ENCODE results near the gene LXN. TPM values are rescaled to one million over a fixed set of nuclear protein-coding genes. Genes with fewer than 3 reads are reported as not detected.

The LXN gene
- total RNA-seq, 3 donors from 2014 or later (not counting 1 experiment from before 2014, with no cell fraction given), result 2.2 to 3.9 (median 3.5) TPM

GRCh38 chr3:158666416-158666815 lies 6.0 kb downstream of the LXN start:
- H3K27ac Mint-ChIP-seq, result no peak overlapping the region
- Histone ChIP-seq H3K27me3 (ENCODE audit: control insufficient read depth, insufficient read depth, low read length) (no peaks in the 10 kb centered on the region), H3K4me3 (ENCODE audit: low read length) (no peak overlapping the region), H3K9me3 (ENCODE audit: control insufficient read depth, insufficient read depth, low read length) (no peaks in the 10 kb centered on the region), H3K36me3 (ENCODE audit: control insufficient read depth, insufficient read depth, low read length) (peaks cover 75% of the 10 kb centered on the region), H3K4me1 (ENCODE audit: control insufficient read depth, insufficient read depth, low read length) (no peaks in the 10 kb centered on the region), H3K27ac (ENCODE audit: low read length) (no peak overlapping the region)
- H3K4me1 Mint-ChIP-seq, result peaks cover 6 to 11% of the 10 kb centered on the region in 2 donors
- 94% methylated on average over 2 of the region's 3 CpGs for WGBS (ENCODE audit: insufficient coverage)
- intact Hi-C loops (cut with micrococcal nuclease), result no loop called here
- no peak overlapping the region for H3K4me3 Mint-ChIP-seq
- H3K9me3 Mint-ChIP-seq, result no peaks in the 10 kb centered on the region
- TF ChIP-seq CTCF (IDR thresholded peaks at IDR 0.05), result no peak
- DNase-seq (no peak), ATAC-seq (no peak)
- peaks cover 16% of the 10 kb centered on the region for H3K36me3 Mint-ChIP-seq
- no peaks in the 10 kb centered on the region for H3K27me3 Mint-ChIP-seq (ENCODE audit: low read depth in 2 of 2)

- ATAC-seq, result no peak
- Histone ChIP-seq H3K27ac (ENCODE audit: low read length) (no peak overlapping the region), H3K36me3 (ENCODE audit: control insufficient read depth, insufficient read depth, low read length) (peaks cover 84% of the 10 kb centered on the region), H3K9me3 (ENCODE audit: control insufficient read depth, insufficient read depth, low read length) (no peaks in the 10 kb centered on the region), H3K4me3 (ENCODE audit: low read length) (no peak overlapping the region), H3K27me3 (ENCODE audit: control insufficient read depth, insufficient read depth, low read length) (no peaks in the 10 kb centered on the region), H3K4me1 (ENCODE audit: control insufficient read depth, insufficient read depth, low read length) (no peaks in the 10 kb centered on the region)
- no peak for DNase-seq
- Mint-ChIP-seq H3K27ac (no peak overlapping the region), H3K27me3 (ENCODE audit: low read depth in 2 of 2) (no peaks in the 10 kb centered on the region), H3K36me3 (peaks cover 12% of the 10 kb centered on the region), H3K4me1 (peaks cover 0 to 10% of the 10 kb centered on the region in 2 donors), H3K9me3 (no peaks in the 10 kb centered on the region), H3K4me3 (no peak overlapping the region)
- intact Hi-C loops (cut with micrococcal nuclease), result no loop called here
- WGBS (ENCODE audit: insufficient coverage), result 100% methylated on average over 1 of the region's 1 CpG
- no peak for TF ChIP-seq CTCF (IDR thresholded peaks at IDR 0.05)
These were observed 8.6 kb downstream of the LXN start for GRCh38 chr3:158663832-158664231.

- no peak overlapping the region for H3K27ac Mint-ChIP-seq
- H3K27me3 ChIP-seq (ENCODE audit: control insufficient read depth, insufficient read depth, low read length), result no peaks in the 10 kb centered on the region
- no CpG with 5 or more reads among the region's 1 CpG for WGBS (ENCODE audit: insufficient coverage)
- no peaks in the 10 kb centered on the region for H3K9me3 ChIP-seq (ENCODE audit: control insufficient read depth, insufficient read depth, low read length)
- H3K27me3 Mint-ChIP-seq (ENCODE audit: low read depth in 2 of 2), result no peaks in the 10 kb centered on the region
- no peaks in the 10 kb centered on the region for H3K9me3 Mint-ChIP-seq
- H3K27ac ChIP-seq (ENCODE audit: low read length), result no peak overlapping the region
- no peaks in the 10 kb centered on the region for H3K4me1 ChIP-seq (ENCODE audit: control insufficient read depth, insufficient read depth, low read length)
- no peak for TF ChIP-seq CTCF (IDR thresholded peaks at IDR 0.05)
- ATAC-seq (no peak), DNase-seq (no peak)
- H3K4me3 Mint-ChIP-seq, result no peak overlapping the region
- peaks cover 81% of the 10 kb centered on the region for H3K36me3 ChIP-seq (ENCODE audit: control insufficient read depth, insufficient read depth, low read length)
- H3K4me3 ChIP-seq (ENCODE audit: low read length), result no peak overlapping the region
- intact Hi-C loops (cut with micrococcal nuclease), result no loop called here
- peaks cover 0 to 10% of the 10 kb centered on the region in 2 donors for H3K4me1 Mint-ChIP-seq
- peaks cover 7% of the 10 kb centered on the region for H3K36me3 Mint-ChIP-seq
These were observed 9.2 kb downstream of the LXN start for GRCh38 chr3:158663246-158663645.

- peaks cover 7% of the 10 kb centered on the region for H3K36me3 Mint-ChIP-seq
These were observed 11.7 kb downstream of the LXN start for GRCh38 chr3:158660711-158661110.

More at GRCh38 chr3:158660711-158661110, 11.7 kb downstream of the LXN start:
- H3K36me3 ChIP-seq (ENCODE audit: control insufficient read depth, insufficient read depth, low read length), result peaks cover 66% of the 10 kb centered on the region
- H3K4me1 ChIP-seq (ENCODE audit: control insufficient read depth, insufficient read depth, low read length), result no peaks in the 10 kb centered on the region
- no peaks in the 10 kb centered on the region for H3K27me3 ChIP-seq (ENCODE audit: control insufficient read depth, insufficient read depth, low read length)
- H3K4me3 ChIP-seq (ENCODE audit: low read length), result no peak overlapping the region
- H3K27ac ChIP-seq (ENCODE audit: low read length), result no peak overlapping the region
- Mint-ChIP-seq H3K27me3 (ENCODE audit: low read depth in 2 of 2) (no peaks in the 10 kb centered on the region), H3K4me1 (peaks cover 0 to 10% of the 10 kb centered on the region in 2 donors), H3K9me3 (no peaks in the 10 kb centered on the region), H3K4me3 (no peak overlapping the region), H3K27ac (no peak overlapping the region)
- H3K9me3 ChIP-seq (ENCODE audit: control insufficient read depth, insufficient read depth, low read length), result no peaks in the 10 kb centered on the region
- TF ChIP-seq CTCF (IDR thresholded peaks at IDR 0.05), result no peak
- intact Hi-C loops (cut with micrococcal nuclease), result no loop called here
- ATAC-seq, result no peak
- DNase-seq, result no peak
- 100% methylated on average over 3 of the region's 4 CpGs for WGBS (ENCODE audit: insufficient coverage)
